ENCODE measurements around the gene ANKRD44.
"Not testable (repeated sequence)": the region's sequence is repeated elsewhere in the genome, so short reads cannot be mapped to it uniquely, and the experiment has no call there.

ANKRD44 gene

GRCh38 chr2:197256547-197257170, 53.9 kb downstream of the ANKRD44 start:
- DNase-seq: no peak

- no peak for DNase-seq
Measured at GRCh38 chr2:197256021-197256420, 54.6 kb downstream of the ANKRD44 start.

- peak; percentile 86 to 89 for DNase-seq
Measured at GRCh38 chr2:197255543-197255942, 55.0 kb downstream of the ANKRD44 start.

GRCh38 chr2:197254776-197255530, 55.6 kb downstream of the ANKRD44 start:
- no peak for DNase-seq

- no peak for DNase-seq
Measured at GRCh38 chr2:197251576-197251975, 59.0 kb downstream of the ANKRD44 start.

- DNase-seq: no peak
Measured at GRCh38 chr2:197251163-197251562, 59.4 kb downstream of the ANKRD44 start.

- no peak for DNase-seq
Measured at GRCh38 chr2:197250084-197250397, 60.5 kb downstream of the ANKRD44 start.

- DNase-seq: no peak
Measured at GRCh38 chr2:197249381-197250083, 61.0 kb downstream of the ANKRD44 start.

- peak in 1 of 2 donors; percentile 44 for DNase-seq
Measured at GRCh38 chr2:197248623-197249022, 62.0 kb downstream of the ANKRD44 start.

GRCh38 chr2:197248001-197248401, 62.6 kb downstream of the ANKRD44 start:
- DNase-seq: no peak

- DNase-seq: no peak
Measured at GRCh38 chr2:197247083-197247482, 63.5 kb downstream of the ANKRD44 start.

- DNase-seq: no peak
Measured at GRCh38 chr2:197245829-197246804, 64.5 kb downstream of the ANKRD44 start.

- DNase-seq: no peak
Measured at GRCh38 chr2:197244349-197244748, 66.2 kb downstream of the ANKRD44 start.

- DNase-seq: no peak
Measured at GRCh38 chr2:197242719-197243118, 67.9 kb downstream of the ANKRD44 start.

GRCh38 chr2:197241596-197241995, 69.0 kb downstream of the ANKRD44 start:
- DNase-seq: no peak

GRCh38 chr2:197241153-197241552, 69.4 kb downstream of the ANKRD44 start:
- DNase-seq: no peak

GRCh38 chr2:197240421-197241041, 70.0 kb downstream of the ANKRD44 start:
- DNase-seq: peak in 1 of 2 donors; percentile 64

- DNase-seq: not testable (repeated sequence)
Measured at GRCh38 chr2:197240018-197240417, 70.6 kb downstream of the ANKRD44 start.

- DNase-seq: peak in 1 of 2 donors; percentile 45
Measured at GRCh38 chr2:197239434-197239833, 71.1 kb downstream of the ANKRD44 start.

GRCh38 chr2:197238043-197238365, 72.6 kb downstream of the ANKRD44 start:
- peak in 1 of 2 donors; percentile 55 for DNase-seq

GRCh38 chr2:197237291-197238042, 73.1 kb downstream of the ANKRD44 start:
- no peak for DNase-seq

GRCh38 chr2:197236816-197237215, 73.8 kb downstream of the ANKRD44 start:
- no peak for DNase-seq
